Dendritic cell treated with granulocyte-macrophage colony-stimulating factor and Interleukin-4, amounts not matched to agents 40 ng/mL and 50 ng/mL, for 4 days (primary cell): Measurements from ENCODE around the gene PAQR7.

Source experiments
- H3K27ac Mint-ChIP-seq: one replicate; pipeline ENCODE4 v1.8.0; 2022; ENCODE audit warnings: mild to moderate bottlenecking, mixed read lengths
- H3K27me3 Mint-ChIP-seq: one replicate; pipeline ENCODE4 v1.8.0; 2022; ENCODE audit warnings: mild to moderate bottlenecking, mixed read lengths
- H3K36me3 Mint-ChIP-seq: one replicate; pipeline ENCODE4 v1.8.0; 2022; ENCODE audit warnings: low read depth, mixed read lengths
- H3K4me1 Mint-ChIP-seq: one replicate; pipeline ENCODE4 v1.8.0; 2022; ENCODE audit warnings: low read depth, mixed read lengths
- H3K4me3 Mint-ChIP-seq: one replicate; pipeline ENCODE4 v1.8.0; 2022; ENCODE audit warnings: mild to moderate bottlenecking, moderate library complexity, mixed read lengths
- H3K9me3 Mint-ChIP-seq: one replicate; pipeline ENCODE4 v1.8.0; 2022; ENCODE audit warnings: mixed read lengths
- intact Hi-C: fragments of 100-400 bp; cut with micrococcal nuclease; formaldehyde crosslinking; loops from one replicate; pipeline ENCODE4 v1.15.0; 2022

PAQR7 gene

GRCh38 chr1:25834894-25835293, 40.6 kb downstream of the PAQR7 start:
- Mint-ChIP-seq H3K9me3 (no peaks in the 10 kb centered on the region), H3K4me3 (no peak overlapping the region), H3K36me3 (peaks cover 61% of the 10 kb centered on the region), H3K27ac (no peak overlapping the region), H3K4me1 (peaks cover 6% of the 10 kb centered on the region), H3K27me3 (no peaks in the 10 kb centered on the region)
- intact Hi-C loops, result no loop called here

GRCh38 chr1:25833158-25833557, 42.4 kb downstream of the PAQR7 start:
- Mint-ChIP-seq H3K4me3 (no peak overlapping the region), H3K4me1 (peaks cover 6% of the 10 kb centered on the region), H3K27ac (no peak overlapping the region), H3K36me3 (peaks cover 77% of the 10 kb centered on the region), H3K9me3 (no peaks in the 10 kb centered on the region), H3K27me3 (no peaks in the 10 kb centered on the region)
- intact Hi-C loops, result no loop called here

DNA sequence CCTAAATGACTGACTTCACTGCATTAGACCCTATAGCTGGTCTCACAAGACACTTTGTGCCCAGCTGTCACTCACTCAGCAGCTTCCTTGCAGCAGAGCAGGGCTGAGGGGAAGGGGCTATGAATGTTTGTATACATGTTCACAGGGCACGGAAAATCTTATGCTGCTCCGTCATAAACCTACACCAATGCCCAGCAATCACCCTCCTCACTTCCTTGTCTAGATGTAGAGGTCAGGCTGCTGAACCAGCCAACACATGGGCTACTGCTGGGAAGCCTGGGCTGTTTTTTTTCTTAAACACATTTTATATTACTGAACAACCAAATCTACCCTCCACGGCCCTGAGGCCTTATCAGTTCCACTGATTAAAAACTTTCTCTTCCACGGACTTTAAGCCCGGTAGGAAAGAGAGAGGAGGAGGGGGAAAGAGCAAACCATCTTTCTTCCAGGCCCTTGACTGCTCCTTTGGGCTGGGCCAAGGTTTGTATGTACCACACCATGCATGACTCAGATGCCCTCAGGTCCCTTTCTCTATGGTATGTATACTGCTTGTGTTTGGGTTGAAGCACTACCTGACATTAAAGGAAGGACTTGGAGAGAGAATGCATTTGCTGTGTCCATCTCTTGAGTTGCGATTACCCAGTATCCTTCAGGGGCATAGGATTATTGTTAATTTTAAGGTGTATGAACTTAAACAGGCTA, 43.0 kb downstream of the PAQR7 start:
- Mint-ChIP-seq H3K4me3 (no peak overlapping the region), H3K27me3 (no peaks in the 10 kb centered on the region)

DNA sequence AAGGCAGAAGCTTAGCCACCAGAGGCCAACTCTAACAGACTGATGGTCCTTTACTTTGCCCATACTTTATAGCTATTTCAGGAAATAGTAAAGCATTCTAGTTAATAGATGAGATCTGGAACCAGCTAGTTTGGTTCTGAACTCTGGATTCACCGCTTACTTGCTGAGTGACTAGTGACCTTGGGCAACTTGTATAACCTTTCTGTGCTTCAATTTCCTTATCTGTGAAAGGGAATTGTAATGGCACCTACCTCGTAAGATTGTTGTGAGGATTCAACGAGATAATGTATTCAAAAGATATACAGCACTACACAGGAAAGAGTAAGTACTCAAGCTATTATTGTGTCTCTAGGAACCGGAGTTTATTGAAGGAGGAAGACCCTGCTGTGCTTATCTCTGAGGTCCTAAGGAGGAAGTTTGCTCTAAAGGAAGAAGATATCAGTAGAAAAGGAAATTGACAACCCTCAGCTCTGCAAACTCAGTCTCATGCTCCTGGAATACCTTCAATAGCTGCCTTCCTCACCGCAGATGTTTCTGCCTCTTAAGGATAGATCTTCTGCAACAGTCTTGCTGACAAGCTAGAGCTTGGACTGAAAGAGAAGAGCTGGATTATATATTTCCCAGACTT, 43.8 kb downstream of the PAQR7 start:
- H3K27ac Mint-ChIP-seq, result no peak overlapping the region
- peaks cover 6% of the 10 kb centered on the region for H3K4me1 Mint-ChIP-seq
- H3K36me3 Mint-ChIP-seq, result peaks cover 91% of the 10 kb centered on the region
- no peak overlapping the region for H3K4me3 Mint-ChIP-seq
- no peaks in the 10 kb centered on the region for H3K9me3 Mint-ChIP-seq
- no peaks in the 10 kb centered on the region for H3K27me3 Mint-ChIP-seq
- intact Hi-C loops, result no loop called here

More for the DNA sequence above, 43.0 kb downstream of the PAQR7 start:
- H3K27ac Mint-ChIP-seq, result no peak overlapping the region
- H3K4me1 Mint-ChIP-seq, result peaks cover 6% of the 10 kb centered on the region
- no peaks in the 10 kb centered on the region for H3K9me3 Mint-ChIP-seq
- intact Hi-C loops, result no loop called here
- peaks cover 83% of the 10 kb centered on the region for H3K36me3 Mint-ChIP-seq

DNA sequence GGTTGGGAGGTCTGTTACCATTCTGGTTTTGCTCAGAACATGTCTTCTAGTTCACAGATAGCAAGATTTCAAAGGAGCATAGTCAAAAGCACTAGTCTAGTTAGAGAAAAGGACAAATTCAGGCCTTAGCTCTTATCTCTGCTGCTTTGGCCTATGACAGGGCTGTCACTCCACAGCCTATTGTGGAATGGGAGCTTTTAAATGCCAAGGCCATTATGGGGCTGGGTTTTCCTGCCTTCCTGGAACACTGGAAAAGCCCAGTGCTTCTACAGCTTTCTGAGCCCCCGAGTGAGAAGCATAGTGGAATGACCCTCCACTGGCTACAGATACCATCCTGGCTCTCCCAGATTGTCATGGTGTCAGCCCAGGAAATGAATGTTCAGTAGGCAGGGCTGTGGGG, 46.5 kb downstream of the PAQR7 start:
- Mint-ChIP-seq H3K36me3 (peaks cover 91% of the 10 kb centered on the region), H3K27me3 (no peaks in the 10 kb centered on the region), H3K9me3 (no peaks in the 10 kb centered on the region), H3K4me1 (peaks cover 13% of the 10 kb centered on the region), H3K4me3 (no peak overlapping the region), H3K27ac (no peak overlapping the region)
- intact Hi-C loops, result no loop called here

DNA sequence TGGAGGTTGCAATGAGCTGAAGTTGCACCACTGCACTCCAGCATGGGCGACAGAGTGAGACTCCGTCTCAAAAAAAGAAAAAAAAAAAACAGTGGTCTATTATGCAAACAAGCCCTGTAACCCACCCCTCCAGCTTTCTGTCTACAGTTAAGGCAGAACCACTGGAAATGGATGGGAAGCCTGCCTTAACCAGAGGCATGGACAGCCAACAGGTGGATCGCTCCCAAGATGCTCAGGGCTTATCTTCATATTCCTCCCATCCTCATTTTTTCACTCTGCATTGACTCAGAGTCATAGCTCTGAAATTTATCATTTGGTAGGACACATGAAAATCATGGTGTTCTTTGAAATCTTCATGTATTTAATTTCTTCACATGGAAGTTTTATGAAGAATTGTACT, 47.0 kb downstream of the PAQR7 start:
- intact Hi-C loops, result no loop called here
- Mint-ChIP-seq H3K9me3 (no peaks in the 10 kb centered on the region), H3K36me3 (peaks cover 91% of the 10 kb centered on the region), H3K4me3 (no peak overlapping the region), H3K27me3 (no peaks in the 10 kb centered on the region), H3K4me1 (peaks cover 13% of the 10 kb centered on the region), H3K27ac (no peak overlapping the region)

GRCh38 chr1:25826571-25826970, 48.9 kb downstream of the PAQR7 start:
- no peaks in the 10 kb centered on the region for H3K9me3 Mint-ChIP-seq
- intact Hi-C loops, result no loop called here
- peaks cover 17% of the 10 kb centered on the region for H3K4me1 Mint-ChIP-seq
- H3K4me3 Mint-ChIP-seq, result no peak overlapping the region
- H3K36me3 Mint-ChIP-seq, result peaks cover 82% of the 10 kb centered on the region
- no peaks in the 10 kb centered on the region for H3K27me3 Mint-ChIP-seq
- H3K27ac Mint-ChIP-seq, result no peak overlapping the region

DNA sequence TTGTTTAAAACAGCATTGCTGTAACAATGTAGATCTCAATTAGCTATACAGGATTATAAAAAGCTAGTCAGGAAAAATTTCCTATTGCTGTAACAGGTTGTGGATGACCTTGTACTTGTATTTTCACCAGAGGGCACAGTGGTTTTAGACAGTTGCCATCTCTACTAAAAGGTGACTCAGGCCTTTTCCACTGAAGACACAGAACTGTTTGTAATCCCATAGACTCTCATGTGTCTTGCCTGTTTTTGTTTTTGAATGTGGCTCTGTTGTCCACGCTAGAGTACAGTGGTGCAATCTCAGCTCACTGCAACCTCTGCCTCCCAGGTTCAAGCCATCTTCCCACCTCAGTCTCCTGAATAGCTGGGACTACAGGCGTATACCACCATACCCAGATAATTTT, 49.9 kb downstream of the PAQR7 start:
- Mint-ChIP-seq H3K9me3 (no peaks in the 10 kb centered on the region), H3K27me3 (no peaks in the 10 kb centered on the region), H3K36me3 (peaks cover 80% of the 10 kb centered on the region), H3K4me1 (peaks cover 22% of the 10 kb centered on the region), H3K27ac (no peak overlapping the region), H3K4me3 (no peak overlapping the region)
- intact Hi-C loops, result no loop called here

DNA sequence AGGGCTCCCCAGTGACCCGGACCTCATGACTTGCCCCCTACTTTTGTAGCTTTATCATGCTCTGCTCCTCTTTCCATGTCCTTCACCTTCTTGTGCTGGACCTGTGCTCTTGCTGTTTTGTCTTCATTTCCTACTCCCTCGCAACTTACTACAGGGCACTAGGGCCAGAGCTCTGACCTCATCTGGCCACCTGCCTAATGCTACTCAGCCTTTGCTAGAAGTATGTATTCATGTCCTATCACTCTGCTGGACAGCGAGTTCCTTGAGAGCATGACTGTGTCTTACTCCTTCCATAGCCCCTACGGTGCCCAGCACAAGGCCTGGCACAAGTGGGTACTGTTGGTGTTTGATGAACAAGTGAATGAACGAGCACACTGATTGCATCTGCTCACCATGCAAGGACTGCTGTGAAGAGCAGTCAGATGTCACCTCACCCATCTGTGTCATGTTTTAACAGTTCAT, 53.8 kb downstream of the PAQR7 start:
- Mint-ChIP-seq H3K27me3 (no peaks in the 10 kb centered on the region), H3K4me3 (peak overlapping the region; percentile 87), H3K4me1 (peaks cover 49% of the 10 kb centered on the region), H3K27ac (peak overlapping the region; percentile 82), H3K36me3 (peaks cover 57% of the 10 kb centered on the region), H3K9me3 (no peaks in the 10 kb centered on the region)
- intact Hi-C loops, result loop anchor here (5.0 kb wide), 1 partner anchor 176 kb away; the partner anchor contains the start of gene PAFAH2

DNA sequence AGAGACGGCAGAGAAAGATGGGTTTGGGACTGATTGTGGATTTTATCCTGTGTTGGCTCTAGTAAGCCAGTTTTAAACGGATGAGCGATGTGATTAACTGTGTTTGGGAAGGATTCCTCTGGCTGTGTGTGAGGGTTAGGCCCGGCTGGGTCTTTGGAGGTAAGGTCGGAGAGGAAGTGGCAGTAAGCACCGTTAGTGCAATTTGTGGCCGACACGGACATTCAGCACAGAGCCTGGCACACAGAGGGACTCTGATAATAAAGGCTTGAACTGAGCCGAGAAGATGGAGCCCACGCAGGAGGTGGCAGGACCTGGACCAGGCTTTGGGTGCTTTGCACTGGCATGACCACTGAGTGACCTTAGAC, 54.4 kb downstream of the PAQR7 start:
- peak overlapping the region; percentile 87 for H3K4me3 Mint-ChIP-seq
- H3K9me3 Mint-ChIP-seq, result no peaks in the 10 kb centered on the region
- peak overlapping the region; percentile 82 for H3K27ac Mint-ChIP-seq
- H3K36me3 Mint-ChIP-seq, result peaks cover 57% of the 10 kb centered on the region
- intact Hi-C loops, result loop anchor here (5.0 kb wide), 1 partner anchor 176 kb away; the partner anchor contains the start of gene PAFAH2
- no peaks in the 10 kb centered on the region for H3K27me3 Mint-ChIP-seq
- H3K4me1 Mint-ChIP-seq, result peaks cover 53% of the 10 kb centered on the region

GRCh38 chr1:25820247-25821111, 55.0 kb downstream of the PAQR7 start:
- Mint-ChIP-seq H3K27ac (peak overlapping the region; percentile 82), H3K4me3 (peak overlapping the region; percentile 87), H3K9me3 (no peaks in the 10 kb centered on the region), H3K27me3 (no peaks in the 10 kb centered on the region), H3K4me1 (peaks cover 53% of the 10 kb centered on the region), H3K36me3 (peaks cover 57% of the 10 kb centered on the region)
- intact Hi-C loops, result loop anchor here (1.0 to 5.0 kb wide), 2 partner anchors 39 to 177 kb away; partner anchors contain the start of genes AUNIP and PAFAH2

- no peaks in the 10 kb centered on the region for H3K27me3 Mint-ChIP-seq
- peaks cover 63% of the 10 kb centered on the region for H3K36me3 Mint-ChIP-seq
Observed at GRCh38 chr1:25819491-25820246, 55.8 kb downstream of the PAQR7 start, which contains the start of gene MTFR1L. TSS of gene MTFR1L (plus strand) at chr1:25819954. CDS start at chr1:25823105, 3,151 bp downstream.

DNA sequence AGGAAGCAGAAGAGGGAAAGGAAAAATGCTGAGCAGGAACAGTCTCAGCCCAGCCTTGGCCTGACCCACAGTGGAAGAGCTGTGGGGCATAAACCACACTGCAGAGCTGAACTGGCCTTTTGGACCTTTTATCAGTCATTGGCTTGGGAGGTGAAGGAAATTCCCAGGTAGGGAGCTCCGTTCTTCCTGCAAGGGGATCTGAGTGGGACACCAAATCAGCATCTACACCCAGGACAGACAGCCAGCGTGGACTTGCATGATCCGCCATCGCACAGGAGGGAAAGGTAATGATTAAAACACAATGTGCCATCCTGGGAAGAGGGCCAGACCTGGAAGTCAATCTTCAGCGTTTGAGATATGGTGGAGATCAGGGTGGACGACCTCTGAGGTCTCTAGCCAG, 56.9 kb downstream of the PAQR7 start:
- H3K27me3 Mint-ChIP-seq, result no peaks in the 10 kb centered on the region
- H3K36me3 Mint-ChIP-seq, result peaks cover 63% of the 10 kb centered on the region
- intact Hi-C loops, result no loop called here
- H3K4me1 Mint-ChIP-seq, result peaks cover 46% of the 10 kb centered on the region
- no peaks in the 10 kb centered on the region for H3K9me3 Mint-ChIP-seq
- peak overlapping the region; percentile 87 for H3K4me3 Mint-ChIP-seq
- peak overlapping the region; percentile 82 for H3K27ac Mint-ChIP-seq

More at GRCh38 chr1:25819491-25820246, 55.8 kb downstream of the PAQR7 start, which contains the start of gene MTFR1L:
- Mint-ChIP-seq H3K4me1 (peaks cover 52% of the 10 kb centered on the region), H3K4me3 (peak within 1 kb of the TSS; percentile 87), H3K27ac (peak within 1 kb of the TSS; percentile 82), H3K9me3 (no peaks in the 10 kb centered on the region)
- intact Hi-C loops, result loop anchor here (1.0 to 5.0 kb wide), 2 partner anchors 40 to 178 kb away; partner anchors contain the start of genes AUNIP and PAFAH2
